GM18520 (cell line): ENCODE measurements around the gene NUDT15.
"Not testable (repeated sequence)": the region's sequence is repeated elsewhere in the genome, so short reads cannot be mapped to it uniquely, and the experiment has no call there.

Experiments used
- ATAC-seq: cut with Tn5 transposase; IDR thresholded peaks from one replicate; pipeline ENCODE4 v1.9.1; 2021; ENCODE audit not compliant: unreplicated experiment

Gene NUDT15

DNA sequence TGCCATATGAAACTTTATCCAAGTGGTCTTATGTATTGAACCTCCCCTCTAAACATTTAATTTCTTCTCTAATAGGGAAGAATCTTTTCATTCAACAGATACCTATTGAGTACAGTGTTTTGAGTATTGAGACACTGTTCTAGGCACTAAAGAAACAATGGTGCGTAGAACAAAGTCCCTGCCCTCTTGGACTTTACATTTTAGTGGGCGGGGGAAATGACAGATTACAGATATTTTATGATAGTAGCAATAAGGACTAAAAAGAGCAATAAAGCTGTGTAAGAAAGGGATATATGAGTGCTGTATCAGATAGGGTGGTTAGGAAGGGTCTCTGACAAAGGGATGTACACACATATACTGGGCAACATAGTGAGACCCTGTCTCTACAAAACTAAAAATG lies 5.4 kb downstream of the NUDT15 start:
- ATAC-seq = no peak

DNA sequence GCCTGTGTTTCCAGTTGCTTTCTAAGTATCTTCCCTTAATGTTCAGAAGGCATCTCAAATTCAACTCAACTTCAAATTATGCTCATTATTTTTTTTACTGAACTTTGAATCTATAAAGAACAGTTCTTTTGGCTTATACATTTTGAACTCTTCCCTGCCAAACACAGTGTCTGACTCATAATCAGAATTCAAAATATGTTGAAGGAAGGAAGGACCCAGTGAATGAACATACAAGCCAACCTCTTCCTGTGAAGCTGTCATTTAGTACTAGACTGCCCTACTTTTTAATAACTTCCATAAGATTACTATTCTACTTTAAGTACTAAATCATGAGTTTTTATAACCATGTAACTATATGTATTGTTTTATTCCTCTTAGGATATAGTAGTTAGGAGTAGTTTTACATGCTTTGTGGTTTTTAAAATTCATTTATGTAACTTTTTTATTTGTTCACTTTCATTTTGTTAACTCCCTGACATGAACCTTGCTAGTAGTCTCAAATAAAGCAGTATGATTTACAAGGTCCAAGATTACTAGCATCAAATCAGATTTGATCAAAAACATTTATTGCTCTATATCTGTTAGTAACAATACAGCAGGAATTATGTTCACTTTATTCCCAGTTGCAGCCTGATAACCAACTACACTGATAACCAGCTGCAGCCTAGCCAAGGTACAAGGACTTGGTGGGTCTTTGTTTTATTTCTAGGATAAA lies 6.4 kb downstream of the NUDT15 start:
- ATAC-seq = no peak

DNA sequence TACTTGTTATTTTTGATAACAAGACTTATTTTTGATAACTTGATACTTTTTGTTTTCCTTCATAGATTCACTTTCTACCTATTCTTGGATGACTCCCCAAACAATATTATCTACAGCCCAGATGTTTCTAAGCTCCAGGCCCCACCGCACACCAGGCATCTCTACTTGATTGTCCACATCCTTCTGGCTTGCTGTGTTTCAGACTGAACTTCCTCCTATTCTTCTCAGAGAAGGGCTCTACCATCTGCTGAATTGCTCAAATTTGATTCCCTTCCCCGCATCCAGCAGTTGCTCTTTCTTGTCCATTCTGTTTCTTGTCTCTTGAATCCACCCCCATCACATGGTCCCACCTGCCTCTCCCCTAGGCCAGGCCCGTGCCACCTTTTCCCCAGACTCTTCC lies 13.0 kb downstream of the NUDT15 start:
- ATAC-seq = no peak

DNA sequence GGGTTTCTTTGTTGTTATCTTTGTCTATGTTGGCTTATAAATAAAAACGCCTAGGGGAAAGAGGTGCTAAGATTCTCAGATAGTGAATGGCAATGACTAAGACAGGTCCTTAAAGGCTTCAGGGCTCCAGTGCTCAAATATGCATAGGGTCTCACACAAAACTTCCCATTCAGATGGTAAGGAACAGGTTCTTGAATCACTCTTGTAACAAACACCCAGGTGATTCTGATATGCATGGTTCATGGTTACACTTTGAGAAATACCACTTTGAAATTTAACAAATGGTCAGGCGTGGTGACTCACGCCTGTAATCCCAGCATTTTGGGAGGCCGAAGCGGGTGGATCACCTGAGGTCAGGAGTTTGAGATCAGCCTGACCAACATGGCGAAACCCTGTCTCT lies 17.1 kb downstream of the NUDT15 start:
- no peak for ATAC-seq

DNA sequence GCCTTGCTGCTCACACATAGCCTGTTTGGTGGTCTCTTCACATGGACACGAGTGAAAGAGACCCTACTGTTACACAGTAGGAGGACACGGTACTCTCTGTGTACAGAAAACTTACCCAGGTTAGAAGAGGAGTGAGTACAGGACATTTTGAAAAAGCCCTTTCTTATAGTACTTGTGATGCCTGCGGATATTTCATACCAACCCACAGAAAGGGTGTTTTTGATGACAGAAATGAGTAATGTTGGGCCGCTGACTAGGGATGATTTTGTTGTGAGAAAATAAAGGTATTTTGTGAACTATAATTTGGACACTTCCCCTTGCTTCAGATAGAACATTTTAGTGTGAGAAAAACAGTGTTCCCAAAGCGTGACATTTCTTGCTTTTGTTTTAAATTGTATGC lies 18.2 kb downstream of the NUDT15 start:
- ATAC-seq = no peak

DNA sequence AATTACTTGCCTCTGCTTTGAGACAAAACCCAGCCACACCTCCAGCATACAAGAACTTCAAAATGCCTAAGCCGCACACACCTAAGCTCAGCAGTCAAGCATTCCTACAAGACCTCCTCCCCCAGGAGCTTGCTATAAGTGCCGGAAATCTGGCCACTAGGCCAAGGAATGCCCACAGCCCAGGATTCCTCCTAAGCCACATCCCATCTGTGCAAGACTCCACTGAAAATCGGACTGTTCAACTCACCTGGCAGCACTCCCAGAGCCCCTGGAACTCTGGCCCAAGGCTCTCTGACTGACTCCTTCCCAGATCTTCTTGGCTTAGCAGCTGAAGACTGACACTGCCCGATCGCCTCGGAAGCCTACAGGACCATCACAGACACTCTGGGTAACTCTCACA lies 21.0 kb downstream of the NUDT15 start:
- not testable (repeated sequence) for ATAC-seq

DNA sequence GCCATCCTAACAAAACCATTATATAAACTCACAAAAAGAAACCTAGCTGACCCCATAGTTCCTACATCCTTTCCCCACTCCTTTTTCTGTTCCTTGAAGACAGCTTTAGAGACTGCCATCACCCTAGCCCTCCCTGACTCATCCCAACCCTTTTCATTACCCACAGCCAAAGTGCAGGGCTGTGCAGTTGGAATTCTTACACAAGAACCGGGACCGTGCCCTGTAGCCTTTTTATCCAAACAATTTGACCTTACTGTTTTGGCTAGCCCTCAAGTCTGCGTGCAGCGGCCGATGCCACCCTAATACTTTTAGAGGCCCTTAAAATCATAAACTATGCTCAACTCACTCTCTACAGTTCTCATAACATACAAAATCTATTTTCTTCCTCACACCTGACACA lies 22.4 kb downstream of the NUDT15 start:
- not testable (repeated sequence) for ATAC-seq

DNA sequence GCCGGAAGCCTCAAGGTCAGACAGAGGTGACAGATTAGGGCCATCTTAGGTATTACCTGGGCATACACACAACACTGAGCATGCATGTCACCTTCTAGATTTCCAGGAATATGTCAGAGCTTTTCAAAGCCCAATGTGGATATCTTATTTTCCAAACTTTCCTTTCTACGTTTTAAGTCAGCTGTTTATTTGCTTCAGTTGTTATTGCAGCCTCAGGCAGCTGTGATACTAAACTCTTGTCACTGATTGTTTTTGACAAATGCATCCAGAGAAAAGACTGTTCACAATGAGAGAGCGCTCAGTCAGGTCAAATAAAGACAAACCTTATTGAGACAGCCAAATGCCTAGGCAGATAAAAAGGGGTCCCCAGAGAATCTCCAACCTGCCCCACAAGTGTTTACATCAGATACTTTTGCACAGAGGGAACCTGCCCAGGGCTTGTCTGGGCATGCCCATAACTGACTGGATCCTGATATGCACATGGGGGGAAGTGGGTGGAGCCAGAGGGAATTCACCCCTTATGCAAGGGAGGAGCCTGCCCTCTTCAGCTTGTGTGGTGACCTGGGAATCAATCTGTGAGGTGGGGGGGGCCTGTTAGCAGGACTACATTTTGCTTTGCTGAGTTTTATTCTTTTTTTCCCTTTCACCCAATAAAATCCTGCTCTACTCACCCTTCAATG lies 28.9 kb downstream of the NUDT15 start:
- peak; percentile 65 for ATAC-seq

DNA sequence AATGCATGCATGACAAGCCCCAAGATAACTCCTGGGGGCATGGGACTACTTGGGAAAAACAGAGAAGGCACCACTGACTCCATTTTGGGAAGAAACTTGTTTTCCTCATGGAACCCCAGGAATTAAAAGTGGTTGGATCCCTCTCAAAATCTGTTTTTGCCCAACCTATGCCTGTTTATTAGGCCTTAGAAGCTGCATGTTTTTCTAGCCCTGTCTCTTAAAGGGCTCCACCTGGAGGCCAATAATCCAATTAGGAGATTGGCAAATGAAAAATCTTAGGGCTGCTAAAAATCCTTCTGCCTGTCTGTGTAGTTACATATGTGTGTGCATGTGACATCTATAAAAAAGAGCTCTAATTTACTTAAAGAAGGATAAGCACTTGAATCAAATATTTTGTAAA lies 30.5 kb downstream of the NUDT15 start:
- no peak for ATAC-seq

DNA sequence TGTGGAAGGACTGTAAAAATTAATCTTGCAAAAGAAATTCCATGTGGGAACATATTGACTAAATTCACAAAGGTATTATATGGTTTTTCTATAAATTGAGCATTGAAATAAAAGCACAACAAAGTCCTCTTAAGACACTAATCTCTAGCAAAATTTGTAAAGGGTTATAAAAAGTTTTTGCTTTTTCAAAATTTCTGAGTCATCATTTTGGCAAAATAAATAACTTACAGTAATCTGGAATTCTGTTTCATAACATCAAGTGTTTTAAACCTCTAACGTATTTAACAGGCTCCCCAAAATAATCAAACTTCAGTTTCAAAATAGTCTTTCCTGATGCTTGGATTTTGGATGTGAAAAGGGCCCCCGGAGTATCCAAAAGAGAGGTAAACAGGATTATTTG lies 31.4 kb downstream of the NUDT15 start:
- ATAC-seq = no peak

DNA sequence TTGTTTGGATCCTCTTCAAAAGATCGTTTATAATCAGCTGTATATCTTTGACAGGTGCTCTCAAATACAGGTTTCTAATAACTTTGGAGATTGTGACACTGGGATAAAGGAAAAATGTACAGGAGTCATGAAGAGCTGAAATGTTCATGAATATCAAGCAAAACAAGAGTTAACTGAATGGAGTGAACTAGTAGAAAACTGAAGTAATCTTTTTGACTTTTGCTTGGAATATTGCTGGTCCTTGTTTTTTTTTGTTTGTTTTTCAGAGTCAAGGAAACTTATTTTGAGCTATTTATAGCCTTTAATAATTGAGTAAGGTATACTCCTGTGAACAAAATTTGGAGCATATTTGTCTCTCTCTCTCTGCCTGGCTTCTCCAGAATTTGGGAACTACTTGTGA lies 32.0 kb downstream of the NUDT15 start:
- no peak for ATAC-seq

DNA sequence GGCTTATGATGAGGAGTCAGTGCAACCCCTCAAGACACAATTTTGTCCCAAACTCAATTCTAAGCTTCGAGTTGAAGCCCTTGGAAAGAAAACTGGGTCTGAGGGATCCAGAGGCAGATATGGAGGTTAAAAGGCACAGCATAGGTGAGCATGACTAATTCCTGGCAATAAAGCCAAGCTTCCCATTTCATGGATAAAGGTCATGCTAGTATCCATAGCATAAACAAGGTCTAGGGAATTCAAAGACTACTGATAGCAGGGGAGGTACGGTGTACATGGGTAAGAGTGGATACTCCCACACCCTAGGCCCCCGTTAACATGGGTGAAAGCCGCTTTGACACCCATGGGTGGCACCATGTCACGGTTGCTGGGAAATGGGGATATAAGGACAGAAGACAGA lies 33.4 kb downstream of the NUDT15 start:
- no peak for ATAC-seq

DNA sequence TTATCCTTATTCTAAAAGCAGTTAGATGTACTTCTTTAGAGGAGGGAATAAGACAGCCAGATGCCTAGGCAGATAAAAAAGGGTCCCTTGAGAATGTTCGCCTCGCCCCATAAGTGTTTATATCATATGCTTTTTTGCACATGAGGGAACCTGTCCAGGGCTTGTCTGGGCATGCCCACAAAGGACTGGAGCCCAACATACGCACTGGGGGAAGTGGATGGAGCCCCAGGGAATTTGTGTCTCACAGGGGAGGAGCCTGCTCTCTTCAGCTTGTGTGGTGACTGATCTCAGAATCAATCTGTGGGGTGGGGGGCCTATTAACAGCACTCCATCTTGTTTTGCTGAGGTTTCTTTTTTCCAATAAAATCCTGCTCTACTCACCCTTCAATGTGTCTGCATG lies 34.8 kb downstream of the NUDT15 start:
- no peak for ATAC-seq

DNA sequence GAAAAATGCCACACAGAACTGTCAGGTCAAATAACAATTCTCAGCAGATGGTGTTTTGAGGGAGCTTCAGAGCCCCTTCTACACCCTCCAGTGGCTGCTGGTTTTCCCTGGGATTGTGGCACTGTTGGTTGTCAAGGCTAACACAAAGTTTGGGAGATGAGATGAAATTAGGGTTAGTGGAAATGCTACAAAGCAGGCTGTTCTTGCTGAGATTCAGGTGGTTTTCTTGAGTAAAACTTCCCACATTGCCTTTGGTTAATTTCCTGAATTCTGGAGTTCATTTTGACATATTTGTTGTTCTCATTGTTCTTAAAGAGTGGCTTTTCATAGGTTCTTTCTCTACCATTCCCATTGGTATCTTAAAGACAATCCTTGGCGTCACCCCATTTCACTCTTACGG lies 35.3 kb downstream of the NUDT15 start:
- no peak for ATAC-seq

DNA sequence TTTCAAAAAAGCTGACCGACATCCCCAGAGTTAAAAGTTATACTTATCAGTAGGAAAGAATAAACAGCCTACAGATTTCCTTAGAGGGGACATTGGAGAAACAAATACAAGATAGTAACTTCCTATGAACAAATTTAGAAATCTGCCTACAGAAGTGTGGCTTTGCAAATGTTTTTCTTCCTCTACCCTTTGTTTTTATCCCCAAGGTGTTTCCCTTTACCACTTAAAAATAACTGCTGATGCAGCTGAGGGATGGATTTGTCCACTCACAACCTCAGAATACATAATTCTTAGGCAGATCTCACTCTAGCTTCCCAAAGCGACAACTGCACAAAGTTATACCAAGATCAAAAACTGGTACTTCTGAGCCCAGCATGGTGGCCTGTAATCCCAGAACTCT lies 36.5 kb downstream of the NUDT15 start:
- ATAC-seq = no peak

DNA sequence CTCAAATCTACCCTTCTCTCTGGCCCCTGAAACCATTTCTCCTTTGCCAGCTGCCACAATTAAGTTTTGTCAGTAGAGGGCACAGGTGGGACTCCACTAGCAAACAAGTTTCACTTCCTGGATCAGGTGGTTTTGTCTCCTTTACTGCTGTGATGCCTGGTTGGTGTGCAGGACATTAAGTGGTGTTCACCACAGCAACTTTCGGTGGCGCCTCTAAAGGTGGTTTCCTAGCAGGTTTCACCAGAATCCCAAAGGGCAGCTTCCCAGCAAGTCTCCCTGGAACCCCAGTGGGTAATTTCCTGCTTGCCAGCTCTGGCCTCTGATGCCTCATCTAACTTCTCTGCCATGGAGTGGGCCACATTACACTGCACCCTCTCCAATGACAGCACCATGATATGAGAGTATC lies 40.7 kb downstream of the NUDT15 start:
- peak; percentile 98 for ATAC-seq

DNA sequence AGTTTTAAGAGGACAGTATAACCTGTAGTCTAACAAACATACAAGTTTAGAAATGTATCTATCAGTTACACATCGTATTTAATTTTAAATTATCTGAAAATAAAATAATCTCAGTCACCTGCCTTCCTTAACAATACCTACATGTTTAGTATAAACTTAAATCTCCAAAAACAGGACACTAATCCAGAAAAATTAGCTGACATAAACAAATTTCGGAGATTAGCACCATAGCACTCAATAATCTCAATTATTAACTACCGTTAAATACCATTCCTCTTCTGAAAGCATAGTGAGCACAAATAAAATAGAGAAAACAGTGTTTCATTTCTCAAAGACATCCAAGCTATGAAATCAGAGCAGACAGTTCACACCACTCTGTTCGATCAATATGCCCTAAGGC lies 44.2 kb downstream of the NUDT15 start:
- ATAC-seq = no peak

DNA sequence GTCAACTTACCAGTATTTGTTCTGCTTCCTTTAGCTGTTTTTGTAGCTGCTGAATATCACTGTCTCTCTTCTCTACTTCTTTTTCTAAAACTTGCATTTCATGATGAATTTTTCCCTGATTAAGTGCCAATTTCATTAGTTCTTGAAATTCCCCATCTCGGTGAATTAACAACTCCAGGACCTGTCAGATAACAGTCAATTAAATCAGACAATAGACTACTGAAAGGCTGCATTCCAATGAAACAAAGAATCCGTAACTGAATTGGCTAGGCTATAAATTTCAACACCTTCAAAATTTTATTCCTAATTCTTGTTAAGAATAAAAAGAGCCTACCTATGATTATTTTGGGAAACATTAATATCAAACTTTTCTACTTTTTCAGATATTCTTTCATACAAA lies 48.7 kb downstream of the NUDT15 start:
- ATAC-seq = no peak

DNA sequence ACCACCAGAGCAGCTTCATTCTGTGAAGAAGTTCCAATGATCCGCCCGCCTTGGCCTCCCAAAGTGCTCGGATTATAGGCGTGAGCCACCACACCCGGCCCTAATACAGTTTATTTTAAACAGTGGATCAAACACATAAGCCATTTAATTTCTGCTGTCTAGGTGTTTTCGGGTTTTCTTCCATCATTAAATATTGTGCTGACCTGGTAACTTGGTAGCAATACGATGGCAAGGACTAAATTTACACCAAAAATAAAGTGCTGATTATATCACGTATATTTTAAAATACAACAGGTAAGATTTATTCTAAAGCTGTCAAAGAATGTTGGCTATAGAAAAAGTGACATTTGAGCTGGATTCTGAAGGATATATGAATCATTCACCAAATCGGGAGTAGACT lies 56.1 kb downstream of the NUDT15 start:
- ATAC-seq = no peak

DNA sequence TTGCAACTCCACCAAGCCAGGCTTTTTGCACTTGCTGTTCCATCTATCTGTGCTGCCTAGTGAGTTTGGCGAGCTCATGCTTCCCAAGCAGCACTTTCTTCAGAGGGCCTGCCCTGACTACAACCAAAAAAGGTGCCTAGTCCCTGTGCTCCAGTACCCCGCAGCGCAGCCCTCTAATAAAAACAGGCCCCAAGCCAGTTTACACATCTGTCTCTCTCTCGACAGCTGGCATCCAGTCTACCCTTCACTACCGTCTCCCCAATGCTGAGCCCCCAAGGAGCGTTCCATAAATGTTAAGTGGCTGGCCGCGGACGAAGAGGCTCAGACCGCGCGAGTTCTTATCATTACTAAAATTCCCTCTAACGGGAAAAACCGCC lies 56.9 kb downstream of the NUDT15 start:
- no peak for ATAC-seq

DNA sequence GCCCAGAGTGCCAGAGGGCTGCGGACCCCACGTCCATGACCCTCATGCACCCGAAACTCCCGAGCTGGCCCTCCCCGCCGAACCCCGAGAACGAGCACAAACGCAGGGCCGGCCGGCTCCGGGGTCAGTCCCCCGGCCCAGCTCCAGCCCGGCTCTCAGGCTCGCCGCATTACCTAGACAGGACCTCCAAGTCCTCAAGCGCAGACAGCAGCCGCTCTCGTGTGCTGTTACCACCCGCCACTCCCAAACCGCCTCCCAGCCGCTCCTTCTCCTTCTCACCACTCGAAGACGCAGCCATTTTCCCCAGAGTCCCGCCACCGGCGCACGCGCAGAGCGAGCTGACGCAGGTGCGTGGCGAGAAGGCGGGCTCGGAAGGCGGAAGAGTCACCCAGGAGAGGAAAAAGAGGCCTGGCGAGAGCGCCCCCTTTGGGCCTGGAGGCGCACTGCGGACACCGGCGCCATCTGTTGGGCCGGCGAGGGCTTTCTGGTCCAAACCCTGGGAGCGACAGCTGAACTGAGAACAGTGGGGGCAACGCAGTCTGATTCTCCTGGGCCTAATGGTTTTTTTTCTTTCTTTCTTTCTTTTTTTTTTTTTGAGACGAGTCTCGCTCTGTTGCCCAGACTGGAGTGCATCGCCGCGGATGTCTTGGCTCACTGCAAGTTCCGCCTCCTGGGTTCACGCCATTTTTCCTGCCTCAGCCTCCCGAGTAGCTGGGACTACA lies 57.4 kb downstream of the NUDT15 start, which contains the start of gene MED4:
TSS of gene MED4 (minus strand) at position 324 of the 722 bp plus-strand sequence. CDS start at position 298, 26 bp downstream.
- peak; percentile 88 for ATAC-seq

DNA sequence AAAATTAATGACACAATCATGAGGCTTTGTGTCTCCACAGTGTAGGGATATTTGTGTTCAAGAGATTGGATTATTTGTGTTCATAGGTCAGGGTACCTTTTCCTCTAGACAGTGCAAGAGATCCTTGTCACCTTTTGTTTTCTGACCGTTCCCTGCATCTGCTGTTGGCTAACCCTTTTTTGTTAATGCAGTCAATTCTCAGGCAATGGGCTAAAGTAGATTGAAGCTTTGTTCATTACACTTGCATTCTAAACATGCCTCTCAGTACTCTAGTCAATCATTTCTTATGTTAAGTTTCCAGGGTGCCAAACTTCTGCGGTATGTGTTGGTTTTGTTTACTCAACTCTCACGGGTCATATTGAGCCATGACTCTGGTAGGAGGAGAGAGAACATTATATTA lies 59.1 kb downstream of the NUDT15 start:
- no peak for ATAC-seq
